ENCODE results near the gene ZFX.

- TF ChIP-seq CTCF (IDR thresholded peaks at IDR 0.05) (no peak), POLR2A (IDR thresholded peaks at IDR 0.05) (no peak)
Measured at GRCh38 chrX:24146283-24146949, 3.1 kb upstream of the ZFX start.

All from adrenal gland (tissue), 5 donors.